HG02678 (cell line): ENCODE results near the gene FLT3LG.
A peak's percentile ranks its signal among the peaks of the same experiment; 100 is the strongest.
"Not testable (repeated sequence)": the region's sequence is repeated elsewhere in the genome, so short reads cannot be mapped to it uniquely, and the experiment has no call there.

Source experiments
- ATAC-seq: cut with Tn5 transposase; IDR thresholded peaks from one replicate; pipeline ENCODE4 v1.9.1; 2021; ENCODE audit warnings: mild to moderate bottlenecking, moderate library complexity; ENCODE audit not compliant: unreplicated experiment

FLT3LG gene

GRCh38 chr19:49440439-49441209, 33.4 kb upstream of the FLT3LG start:
- no peak for ATAC-seq

GRCh38 chr19:49441210-49441959, 32.6 kb upstream of the FLT3LG start, which contains the start of gene SLC17A7:
SLC17A7 (minus strand) TSS chr19:49441527; CDS start chr19:49441379, 148 bp downstream.
- ATAC-seq = no peak

GRCh38 chr19:49441960-49442350, 32.1 kb upstream of the FLT3LG start:
- no peak for ATAC-seq

- no peak for ATAC-seq
Observed at GRCh38 chr19:49442354-49442753, 31.7 kb upstream of the FLT3LG start.

GRCh38 chr19:49442771-49443365, 31.1 kb upstream of the FLT3LG start:
- peak; percentile 15 for ATAC-seq

GRCh38 chr19:49443366-49444099, 30.5 kb upstream of the FLT3LG start:
- peak; percentile 81 for ATAC-seq

GRCh38 chr19:49444100-49444700, 29.8 kb upstream of the FLT3LG start:
- ATAC-seq = not testable (repeated sequence)

GRCh38 chr19:49445997-49446396, 28.0 kb upstream of the FLT3LG start:
- no peak for ATAC-seq

- ATAC-seq = no peak
Observed at GRCh38 chr19:49447485-49448431, 26.3 kb upstream of the FLT3LG start.

- no peak for ATAC-seq
Observed at GRCh38 chr19:49448432-49448786, 25.6 kb upstream of the FLT3LG start.

- ATAC-seq = no peak
Observed at GRCh38 chr19:49450405-49450804, 23.6 kb upstream of the FLT3LG start.

GRCh38 chr19:49451430-49452181, 22.4 kb upstream of the FLT3LG start, which contains the start of gene PIH1D1:
PIH1D1 (minus strand) TSS chr19:49451814; CDS start chr19:49451574, 240 bp downstream.
- ATAC-seq = peak; percentile 57

- ATAC-seq = peak; percentile 80
Observed at GRCh38 chr19:49453013-49453756, 20.8 kb upstream of the FLT3LG start, which contains the start of gene ALDH16A1. ALDH16A1 (plus strand) TSS chr19:49453225; CDS start chr19:49453332, 107 bp downstream.

GRCh38 chr19:49453757-49454240, 20.2 kb upstream of the FLT3LG start:
- ATAC-seq = no peak

GRCh38 chr19:49455773-49456172, 18.2 kb upstream of the FLT3LG start:
- ATAC-seq = no peak

- no peak for ATAC-seq
Observed at GRCh38 chr19:49456326-49456725, 17.7 kb upstream of the FLT3LG start.

GRCh38 chr19:49458567-49458903, 15.5 kb upstream of the FLT3LG start:
- no peak for ATAC-seq

GRCh38 chr19:49459388-49459787, 14.6 kb upstream of the FLT3LG start:
- ATAC-seq = no peak
